Upper lobe of right lung (tissue), 1 donor: ENCODE data around the gene RETREG1. TPM values are rescaled to one million over a fixed set of nuclear protein-coding genes. Genes with fewer than 3 reads are reported as not detected.
"Not testable (repeated sequence)": the region's sequence is repeated elsewhere in the genome, so short reads cannot be mapped to it uniquely, and the experiment has no call there.

ENCODE experiments used
- ATAC-seq: fragments of 200-7000 bp; cut with Tn5 transposase; one replicate; pipeline ENCODE4 v1.9.1; 2020; ENCODE audit warnings: mild to moderate bottlenecking, moderate library complexity
- DNase-seq: peaks from one replicate; pipeline ENCODE4 v3.0.0-alpha.2; 2020
- H3K27ac ChIP-seq: fragments of 200-600 bp; one replicate; pipeline ENCODE4 v1.8.0; 2022
- H3K27me3 ChIP-seq: fragments of 200-600 bp; one replicate; pipeline ENCODE4 v1.8.0; 2022; ENCODE audit warnings: mild to moderate bottlenecking
- H3K36me3 ChIP-seq: fragments of 200-600 bp; one replicate; pipeline ENCODE4 v1.8.0; 2022
- H3K4me1 ChIP-seq: fragments of 200-600 bp; one replicate; pipeline ENCODE4 v1.8.0; 2022
- H3K4me3 ChIP-seq: fragments of 200-600 bp; one replicate; pipeline ENCODE4 v1.8.0; 2022; ENCODE audit warnings: mild to moderate bottlenecking
- H3K9me3 ChIP-seq: fragments of 200-600 bp; one replicate; pipeline ENCODE4 v1.8.0; 2022
- CTCF ChIP-seq: fragments of 200-600 bp; IDR thresholded peaks from one replicate; pipeline ENCODE4 v1.8.0; 2022; ENCODE audit warnings: antibody characterized with exemption
- intact Hi-C: fragments of 100-400 bp; cut with DNase I; formaldehyde crosslinking; loops from one replicate; pipeline ENCODE4 v1.11.0; 2022
- total RNA-seq: library from RNA; stranded (reverse); fragmentation: NEBNext Ultra II Directional; extraction: Animal tissue kit (Norgen Biotek cat#: 25700); gene quantifications from one replicate; pipeline ENCODE4 v1.2.1, GENCODE V29; 2021
- donor health status: DM: no; HTN: yes; CAD: no; lungs with severe emphysema.

Gene RETREG1
- total RNA-seq, 1 donor from 2014 or later: 22.8 TPM

GRCh38 chr5:16483361-16483760 lies 133.4 kb downstream of the RETREG1 start:
- Histone ChIP-seq H3K4me3 (no peak overlapping the region), H3K9me3 (no peaks in the 10 kb centered on the region), H3K4me1 (no peaks in the 10 kb centered on the region), H3K27me3 (no peaks in the 10 kb centered on the region), H3K27ac (no peak overlapping the region), H3K36me3 (no peaks in the 10 kb centered on the region)
- intact Hi-C loops: loop anchor here (10.0 kb wide), 1 partner anchor 71 kb away; no protein-coding TSS in a partner anchor
- no peak for ATAC-seq
- no peak for DNase-seq
- no peak for TF ChIP-seq CTCF

- intact Hi-C loops: loop anchor here (10.0 kb wide), 1 partner anchor 72 kb away; no protein-coding TSS in a partner anchor
- no peaks in the 10 kb centered on the region for H3K27me3 ChIP-seq
- no peaks in the 10 kb centered on the region for H3K36me3 ChIP-seq
- TF ChIP-seq CTCF: no peak
- DNase-seq: no peak
- no peaks in the 10 kb centered on the region for H3K9me3 ChIP-seq
- no peaks in the 10 kb centered on the region for H3K4me1 ChIP-seq
- no peak overlapping the region for H3K27ac ChIP-seq
- ATAC-seq: no peak
- H3K4me3 ChIP-seq: no peak overlapping the region
Measured at GRCh38 chr5:16482891-16483290, 133.9 kb downstream of the RETREG1 start.

- Histone ChIP-seq H3K36me3 (no peaks in the 10 kb centered on the region), H3K27me3 (no peaks in the 10 kb centered on the region), H3K9me3 (no peaks in the 10 kb centered on the region), H3K4me1 (no peaks in the 10 kb centered on the region), H3K27ac (no peak overlapping the region), H3K4me3 (no peak overlapping the region)
- intact Hi-C loops: loop anchor here (10.0 kb wide), 1 partner anchor 74 kb away; no protein-coding TSS in a partner anchor
- DNase-seq: no peak
- no peak for ATAC-seq
- TF ChIP-seq CTCF: no peak
Measured at GRCh38 chr5:16480821-16481538, 135.8 kb downstream of the RETREG1 start.

GRCh38 chr5:16480144-16480543 lies 136.7 kb downstream of the RETREG1 start:
- no peaks in the 10 kb centered on the region for H3K4me1 ChIP-seq
- intact Hi-C loops: loop anchor here (10.0 kb wide), 1 partner anchor 75 kb away; no protein-coding TSS in a partner anchor
- H3K27me3 ChIP-seq: no peaks in the 10 kb centered on the region
- ATAC-seq (no peak), DNase-seq (no peak)
- no peaks in the 10 kb centered on the region for H3K9me3 ChIP-seq
- H3K4me3 ChIP-seq: no peak overlapping the region
- no peaks in the 10 kb centered on the region for H3K36me3 ChIP-seq
- no peak for TF ChIP-seq CTCF
- no peak overlapping the region for H3K27ac ChIP-seq

DNA sequence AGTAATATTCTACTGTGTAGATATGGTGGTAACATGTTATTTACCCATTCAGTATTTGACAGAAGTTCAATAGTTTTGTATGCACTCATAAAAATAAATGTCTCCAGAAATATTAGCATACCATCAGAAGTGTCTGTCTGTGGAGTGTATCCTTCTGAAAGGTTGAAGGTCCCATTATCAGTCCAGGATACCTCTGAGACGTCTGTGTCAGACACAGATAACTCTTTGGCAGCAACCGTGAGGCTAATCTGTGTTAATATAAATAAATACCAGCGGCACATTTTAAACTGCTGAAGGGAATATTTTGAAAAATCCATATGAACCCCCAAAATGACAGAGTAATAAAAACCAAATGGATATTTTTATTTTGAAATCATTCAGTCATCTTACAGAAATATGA lies 139.3 kb downstream of the RETREG1 start:
- no peaks in the 10 kb centered on the region for H3K27me3 ChIP-seq
- no peaks in the 10 kb centered on the region for H3K9me3 ChIP-seq
- H3K36me3 ChIP-seq: no peaks in the 10 kb centered on the region
- no peaks in the 10 kb centered on the region for H3K4me1 ChIP-seq
- no peak overlapping the region for H3K27ac ChIP-seq
- TF ChIP-seq CTCF: no peak
- intact Hi-C loops: no loop called here
- ATAC-seq (no peak), DNase-seq (no peak)
- no peak overlapping the region for H3K4me3 ChIP-seq

DNA sequence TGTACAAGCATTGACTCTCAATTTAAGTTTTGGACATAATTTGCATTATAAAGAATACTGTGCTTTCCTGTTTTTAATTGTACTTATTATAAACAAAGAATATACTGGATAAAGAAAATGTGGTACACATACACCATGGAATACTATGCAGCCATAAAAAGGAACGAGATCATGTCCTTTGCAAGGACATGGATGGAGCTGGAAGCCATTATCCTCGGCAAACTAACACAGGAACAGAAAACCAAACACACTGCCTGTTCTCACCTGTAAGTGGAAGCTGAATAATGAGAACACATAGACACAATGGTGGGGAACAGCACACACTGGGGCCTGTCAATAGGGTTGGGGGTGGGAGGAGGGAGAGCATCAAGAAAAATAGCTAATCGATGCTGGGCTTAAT lies 140.4 kb downstream of the RETREG1 start:
- H3K9me3 ChIP-seq, H3K36me3 ChIP-seq, DNase-seq, H3K4me3 ChIP-seq, H3K4me1 ChIP-seq, ATAC-seq, H3K27me3 ChIP-seq, H3K27ac ChIP-seq, intact Hi-C loops: not testable (repeated sequence)
